NCI-H128 (cell line): ENCODE data around the gene GP5.

Experiments
- DNase-seq: peaks from one replicate; lab custom pipeline; 2025; ENCODE audit not compliant: unreplicated experiment; lab: John Stamatoyannopoulos, UW

The GP5 gene

DNA sequence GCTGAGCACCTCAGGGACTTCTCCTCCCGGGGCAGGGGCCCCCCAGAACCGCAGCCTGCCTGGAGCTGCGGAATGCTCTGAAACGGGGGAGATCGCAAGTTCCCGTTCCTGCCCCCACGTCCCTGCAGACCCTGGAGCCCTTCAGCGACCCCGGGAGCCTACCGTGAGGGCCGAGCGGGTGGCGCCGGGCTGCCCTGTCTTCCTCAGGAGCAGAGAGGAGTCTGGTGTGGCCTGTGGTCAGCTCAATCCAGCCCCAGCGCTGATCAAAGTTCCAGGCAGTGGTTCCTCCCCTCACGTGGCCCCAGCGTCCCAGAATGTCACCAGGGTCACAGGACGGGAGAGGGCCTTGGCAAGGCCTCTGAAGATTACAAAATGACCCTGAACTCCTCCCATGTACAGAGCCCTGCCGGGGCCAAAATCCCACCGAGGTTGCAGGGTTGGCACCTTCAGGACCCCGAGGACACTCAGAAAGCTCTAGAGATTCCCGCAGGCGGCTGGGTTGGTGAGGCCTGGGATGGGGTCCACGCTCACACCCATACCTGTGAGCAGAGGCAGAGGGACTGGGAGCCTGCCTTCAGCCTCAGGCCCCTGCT lies 47.9 kb downstream of the GP5 start, which contains the start of gene CPN2:
TSS of gene CPN2 (minus strand) at position 249 of the 593 bp plus-strand sequence. CDS start 8,626 bp downstream, outside the sequence.
- DNase-seq, result no peak

DNA sequence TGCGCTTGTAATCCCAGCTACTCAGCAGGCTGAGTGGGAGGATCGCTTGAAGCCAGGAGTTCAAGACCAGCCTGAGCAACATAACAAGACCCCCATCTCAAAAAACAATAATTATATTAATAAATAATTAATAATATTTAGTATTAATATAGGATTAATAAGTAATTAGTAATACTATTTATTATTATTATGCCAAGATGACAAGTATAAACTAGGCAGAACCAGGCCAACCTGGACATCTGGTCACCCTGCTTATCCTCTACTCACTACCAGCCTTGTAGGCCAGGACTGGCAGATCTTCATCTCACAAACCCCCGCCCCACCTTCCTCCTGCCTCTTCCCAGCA lies 48.4 kb downstream of the GP5 start:
- no peak for DNase-seq

DNA sequence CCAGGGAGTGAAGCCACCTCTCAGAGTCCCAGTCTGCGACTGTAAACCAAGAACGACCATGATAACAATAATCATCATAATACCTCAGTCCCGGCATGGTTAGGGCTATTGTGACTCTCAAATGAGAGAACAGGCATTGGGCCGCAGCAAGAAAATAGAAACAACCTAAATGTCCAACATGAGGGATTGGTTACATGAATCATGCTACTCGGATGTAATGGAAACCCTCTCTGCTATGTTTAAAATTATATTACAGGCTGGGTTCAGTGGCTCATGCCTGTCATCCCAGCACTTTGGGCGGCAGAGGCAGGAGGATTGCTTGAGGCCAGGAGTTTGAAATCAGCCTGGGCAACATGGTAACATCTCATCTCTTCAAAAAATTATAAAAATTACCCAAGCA lies 50.7 kb downstream of the GP5 start:
- DNase-seq, result no peak

DNA sequence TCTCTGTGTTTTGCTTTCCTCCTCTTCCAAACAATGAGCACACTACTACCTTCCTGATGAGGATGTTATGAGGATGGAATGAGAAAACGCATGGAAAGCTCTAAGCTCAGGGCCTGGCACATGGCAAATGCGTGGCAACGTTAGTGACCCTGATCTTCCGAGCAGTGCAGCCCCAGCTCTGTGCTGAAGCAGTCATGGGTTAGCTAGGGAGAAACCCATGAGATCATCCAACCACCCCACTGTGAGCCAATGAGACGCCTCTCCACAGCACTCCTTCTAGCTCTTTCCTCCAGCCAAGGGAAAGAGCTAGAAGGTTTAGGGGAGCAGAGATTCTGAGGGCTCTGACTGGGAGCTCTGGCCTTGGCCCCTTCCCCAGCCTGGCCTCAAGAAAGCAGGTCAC lies 52.4 kb downstream of the GP5 start:
- no peak for DNase-seq

DNA sequence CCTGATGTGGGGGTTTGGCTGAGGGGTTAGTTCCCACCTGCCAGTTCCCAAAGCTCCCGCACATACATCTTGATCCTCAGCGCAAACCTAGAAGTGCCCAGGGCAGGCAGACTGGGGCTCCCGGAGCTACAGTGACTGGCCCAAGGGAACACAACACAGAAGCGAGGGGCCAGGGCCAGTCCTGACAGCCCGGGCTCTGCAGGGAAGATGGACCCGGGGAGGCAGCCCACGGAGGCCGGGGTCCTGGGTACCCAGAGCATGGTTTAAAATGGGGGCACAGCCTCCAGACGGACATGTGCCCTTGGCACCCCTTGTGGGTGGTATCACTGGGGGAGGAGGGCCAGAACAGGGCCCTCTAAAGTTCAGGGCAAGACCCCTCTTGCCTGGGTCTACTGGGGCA lies 53.0 kb downstream of the GP5 start:
- no peak for DNase-seq
